SKM-1 (cell line): ENCODE data around the gene MRPS16.
A peak's percentile ranks its signal among the peaks of the same experiment; 100 is the strongest.

Experiments used
- DNase-seq: peaks from one replicate; lab custom pipeline; 2025; ENCODE audit not compliant: unreplicated experiment; lab: John Stamatoyannopoulos, UW

MRPS16 gene

DNA sequence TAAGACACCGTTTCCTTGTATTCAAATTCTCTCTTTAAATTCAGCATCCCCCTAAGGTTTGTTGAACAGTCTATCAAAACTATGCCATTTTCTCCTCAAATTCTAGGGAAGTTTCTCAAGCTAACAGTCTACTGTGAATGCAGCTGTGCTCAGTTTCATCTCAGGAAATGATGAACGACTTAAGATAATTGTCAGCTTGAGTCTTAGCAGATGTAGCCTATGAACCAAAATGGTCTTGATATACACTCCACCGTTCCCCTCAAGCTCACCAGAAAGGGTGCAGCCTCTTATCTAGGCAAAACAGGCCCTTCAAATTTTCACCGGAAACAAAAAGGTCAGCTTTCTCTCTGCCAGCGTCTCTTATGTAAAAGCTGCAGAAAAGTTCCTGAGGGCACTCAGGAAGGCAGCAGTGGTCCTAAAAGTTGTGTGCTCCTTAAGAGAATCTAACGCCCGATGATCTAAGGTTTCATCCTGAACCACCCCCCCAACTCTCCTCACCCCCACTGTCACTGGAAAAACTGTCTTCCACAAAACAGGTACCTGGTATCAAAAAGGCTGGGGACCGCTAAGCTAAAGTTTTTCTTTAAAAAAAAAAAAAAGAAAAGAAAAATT lies 7.5 kb downstream of the MRPS16 start:
- no peak for DNase-seq

DNA sequence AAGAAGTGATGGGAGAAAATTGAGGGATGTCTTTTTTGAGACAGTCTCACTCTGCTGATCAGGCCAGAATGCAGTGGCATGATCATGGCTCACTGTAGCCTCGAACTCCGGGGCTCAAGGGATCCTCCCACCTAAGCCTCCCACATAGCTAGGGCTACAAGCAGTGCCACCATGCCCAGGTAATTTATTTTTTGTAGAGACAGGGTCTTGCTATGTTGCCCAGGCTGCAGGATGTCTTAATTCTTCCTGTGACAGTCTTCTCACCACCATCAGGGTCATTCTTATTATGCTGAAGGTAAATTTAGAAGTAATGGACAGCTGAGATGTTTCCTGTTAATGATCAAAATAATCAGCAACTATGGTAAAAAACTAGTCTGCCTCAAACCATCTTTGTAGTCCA lies 12.5 kb downstream of the MRPS16 start:
- DNase-seq, result no peak

DNA sequence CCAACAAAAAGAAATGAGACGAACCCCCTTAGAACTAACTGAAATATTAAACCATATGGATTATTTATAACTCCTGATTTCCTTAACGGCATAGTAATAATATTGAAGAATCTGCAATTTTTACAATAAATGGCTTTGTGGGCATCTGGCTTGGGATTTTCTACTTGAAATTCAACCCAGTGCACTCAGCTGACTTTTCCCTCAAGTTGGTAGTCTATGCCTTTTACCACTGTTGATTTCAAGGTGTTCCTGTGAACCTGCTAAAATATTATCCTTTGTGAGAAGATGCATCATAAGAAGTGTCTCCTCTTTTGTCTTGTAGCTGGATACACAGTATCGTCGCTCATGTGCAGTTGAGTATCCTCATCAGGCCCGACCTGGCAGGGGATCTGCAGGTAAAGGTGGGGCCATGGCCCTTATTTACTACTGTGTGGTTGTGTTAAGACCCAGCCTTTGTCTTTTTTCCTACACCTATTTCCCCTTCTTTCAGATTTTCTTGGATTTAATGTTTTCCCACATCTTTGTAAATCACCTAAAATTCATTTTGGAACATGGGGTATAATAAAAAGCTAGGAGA lies 13.4 kb downstream of the MRPS16 start:
- no peak for DNase-seq

DNA sequence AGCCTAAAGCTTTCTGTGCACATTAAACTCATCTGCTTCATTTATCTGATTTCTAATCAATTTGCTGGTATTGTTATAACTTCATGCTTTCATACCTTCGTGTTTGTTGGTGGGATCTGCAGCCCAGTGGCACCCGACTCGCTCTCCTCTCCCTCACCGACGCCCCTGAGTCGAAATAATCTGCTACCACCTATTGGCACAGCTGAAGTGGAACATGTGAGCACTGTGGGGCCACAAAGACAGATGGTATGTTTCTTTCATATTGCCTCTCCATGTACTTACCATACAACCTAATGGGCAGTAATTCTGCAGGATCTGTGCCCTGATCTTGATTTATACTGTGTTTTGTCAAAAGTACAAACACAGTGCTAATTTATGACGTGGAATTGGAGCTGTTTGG lies 17.7 kb downstream of the MRPS16 start:
- no peak for DNase-seq

DNA sequence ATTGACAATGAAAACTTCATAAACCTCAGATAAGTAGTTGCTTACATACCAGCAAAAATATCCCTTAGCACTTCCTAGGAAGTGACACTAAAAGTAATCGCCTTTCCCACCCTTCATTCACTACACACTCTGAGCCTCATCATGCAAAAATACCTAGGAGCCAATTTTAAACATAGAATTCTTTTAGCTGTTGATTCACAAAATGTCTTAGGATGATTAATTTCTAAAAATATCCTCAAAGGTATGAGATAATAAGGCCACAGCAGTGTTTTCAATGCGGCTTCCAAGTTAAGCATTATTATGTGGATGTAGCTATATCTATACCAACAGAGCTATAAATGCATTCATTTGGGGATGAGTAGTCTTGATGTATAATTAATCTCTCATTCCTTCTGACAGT lies 18.6 kb downstream of the MRPS16 start:
- DNase-seq, result no peak

DNA sequence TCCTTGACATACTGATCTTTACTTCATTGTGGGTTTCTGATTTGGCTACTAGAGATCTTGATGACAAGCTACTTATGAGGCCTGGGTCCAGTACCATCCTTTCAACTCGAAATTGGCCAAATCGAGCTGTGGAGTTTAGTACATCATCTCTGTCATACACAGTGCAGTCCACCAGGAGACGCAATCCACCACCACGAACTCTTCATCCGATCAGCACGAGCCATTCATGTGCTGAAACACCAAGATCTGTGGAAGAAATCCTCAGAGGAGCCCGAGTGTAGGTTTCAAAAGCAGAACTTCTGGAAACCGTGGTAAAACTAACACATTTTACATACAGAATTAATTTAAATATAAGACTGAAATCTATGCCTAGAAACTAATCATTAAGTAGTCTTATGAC lies 19.6 kb downstream of the MRPS16 start:
- no peak for DNase-seq

DNA sequence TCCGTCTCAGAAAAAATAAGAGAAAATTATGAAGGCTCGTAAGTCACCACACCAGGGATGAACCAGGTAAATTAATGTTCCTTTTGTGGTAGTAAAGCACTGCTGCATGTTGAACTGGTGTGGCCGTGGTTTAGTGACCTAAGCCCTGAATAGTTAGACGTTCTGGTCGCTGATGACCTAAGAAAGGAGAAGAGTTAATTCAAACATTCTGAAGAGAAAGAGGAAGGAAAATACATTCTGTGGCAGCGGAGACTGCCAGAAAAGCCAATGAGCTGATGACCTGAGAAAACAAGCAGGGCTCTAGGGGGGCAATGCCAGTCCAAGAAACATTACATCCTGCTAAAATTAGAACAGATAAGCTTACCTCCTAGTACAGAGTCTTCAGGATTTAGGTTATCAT lies 22.9 kb downstream of the MRPS16 start:
- peak; percentile 22 for DNase-seq

DNA sequence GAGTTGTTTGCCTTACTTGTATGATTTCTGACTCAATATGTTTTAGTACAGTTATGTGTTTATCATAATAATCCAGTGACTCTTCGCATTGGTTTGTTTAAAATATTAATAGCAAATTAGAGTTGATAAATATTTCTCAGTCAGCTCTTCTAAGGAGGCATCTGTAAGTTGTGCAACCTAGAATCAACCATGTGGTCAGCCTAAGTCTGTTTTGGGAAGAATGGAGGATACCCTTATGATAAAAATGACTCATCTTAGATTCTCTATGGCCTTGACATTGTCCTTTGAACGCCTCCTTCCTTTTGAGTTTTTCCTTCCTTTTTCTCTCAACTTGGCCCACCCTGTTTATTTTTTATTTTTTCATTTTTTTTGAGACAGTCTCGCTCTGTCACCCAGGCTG lies 24.2 kb downstream of the MRPS16 start:
- no peak for DNase-seq

DNA sequence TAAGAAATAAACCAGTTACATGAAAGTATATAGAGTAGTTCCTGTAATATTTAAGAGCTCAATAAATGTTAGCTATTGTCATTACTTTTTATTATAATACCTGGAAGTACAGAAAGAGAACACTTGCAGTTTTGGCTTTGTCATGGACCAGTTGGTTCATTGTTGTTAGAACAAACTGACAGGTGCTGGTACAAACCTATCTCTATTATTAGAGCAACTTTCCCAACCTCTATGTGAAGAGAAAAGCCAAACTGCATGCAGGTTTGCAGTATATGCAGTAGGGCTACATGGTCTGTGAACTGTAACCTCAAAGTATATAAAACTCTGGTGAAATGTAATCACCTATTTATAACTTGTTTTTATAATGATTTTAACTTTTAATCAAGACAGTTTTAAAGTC lies 25.8 kb downstream of the MRPS16 start:
- no peak for DNase-seq

DNA sequence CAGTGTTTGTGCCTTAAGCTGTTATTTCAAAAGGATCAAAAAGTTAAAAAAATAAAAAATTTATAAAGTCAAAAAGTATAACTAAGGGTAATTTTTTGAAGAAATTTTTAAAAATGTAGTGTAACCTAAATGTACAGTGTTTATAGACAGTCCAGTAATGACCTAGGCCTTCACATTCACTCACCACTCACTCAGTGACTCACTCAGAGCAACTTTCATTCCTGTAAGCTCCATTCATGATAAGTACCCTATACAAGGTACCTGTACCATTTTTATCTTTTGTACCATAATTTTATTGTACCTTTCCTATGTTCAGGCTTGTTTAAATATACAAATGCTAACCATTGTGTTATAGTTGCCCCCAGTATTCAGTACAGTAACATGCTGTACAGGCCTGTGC lies 26.9 kb downstream of the MRPS16 start:
- no peak for DNase-seq

DNA sequence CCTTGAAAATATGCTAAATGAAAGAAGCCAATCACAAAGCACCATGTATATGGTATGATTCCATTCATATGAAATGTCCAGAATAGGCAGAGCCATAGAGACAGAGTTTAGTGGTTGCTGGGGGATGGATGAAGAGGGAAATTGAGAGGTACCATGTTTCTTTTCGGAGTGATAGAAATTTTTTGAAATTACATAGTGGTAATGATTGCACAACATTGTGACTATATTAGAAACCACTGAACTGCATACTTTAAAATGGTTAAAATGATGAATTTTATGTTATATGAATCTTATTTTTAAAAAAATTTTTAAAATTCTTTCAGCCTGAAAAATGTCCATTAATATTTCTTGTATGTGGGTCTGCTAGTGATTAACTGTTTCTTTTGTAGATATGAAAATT lies 31.5 kb downstream of the MRPS16 start:
- no peak for DNase-seq

DNA sequence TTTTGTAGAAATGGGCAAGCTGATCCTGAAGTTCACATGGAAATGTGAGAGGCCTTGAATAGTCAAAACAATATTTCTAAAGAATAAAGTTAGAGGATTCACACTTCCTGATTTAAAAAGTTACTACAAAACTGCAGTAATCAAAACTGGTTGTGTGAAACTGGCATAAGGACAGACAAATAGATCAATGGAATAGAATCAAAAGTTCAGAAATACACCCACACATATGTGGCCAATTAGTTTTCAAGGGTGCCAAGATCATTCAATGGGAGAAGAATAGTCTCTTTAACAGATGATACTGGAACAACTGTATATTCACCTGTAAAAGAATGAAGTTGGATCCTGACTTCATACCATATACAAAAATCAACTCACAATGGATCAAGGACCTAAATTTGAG lies 33.1 kb downstream of the MRPS16 start:
- no peak for DNase-seq

DNA sequence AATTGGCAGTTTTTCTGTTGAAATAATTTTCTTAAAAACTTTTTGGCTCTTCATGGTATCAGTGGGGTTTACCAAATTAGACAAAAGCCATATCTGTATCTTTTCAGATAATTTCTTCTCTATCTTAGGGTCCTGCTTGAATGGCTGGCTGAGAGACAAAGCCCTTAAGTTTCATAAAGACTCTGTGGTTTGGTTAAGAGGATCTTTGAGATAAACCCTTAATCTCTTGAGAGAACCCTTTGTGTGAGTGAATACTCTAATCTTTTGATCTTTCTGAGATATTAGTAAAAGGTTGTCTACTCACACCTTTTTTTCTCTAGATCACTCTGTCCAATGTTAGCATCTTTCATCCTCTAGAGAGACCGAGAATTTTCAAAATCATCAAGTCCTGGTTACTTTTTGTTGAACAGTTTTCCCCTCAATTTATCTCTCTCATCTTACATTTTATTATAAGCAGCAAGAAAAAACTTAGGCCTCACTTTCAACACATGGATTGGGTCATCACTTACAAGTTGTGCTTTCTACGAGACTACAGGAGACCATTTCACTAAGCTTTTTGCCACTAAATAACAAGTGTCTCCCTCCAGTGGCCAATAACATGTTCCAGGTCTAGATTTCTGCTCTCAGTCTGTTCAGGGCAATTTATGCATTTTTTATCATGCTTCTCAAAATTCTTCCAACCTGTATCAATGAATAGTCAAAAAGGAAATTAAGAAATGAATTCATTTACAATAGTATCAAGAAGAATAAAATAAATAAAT lies 33.8 kb downstream of the MRPS16 start:
- DNase-seq, result peak; percentile 21

DNA sequence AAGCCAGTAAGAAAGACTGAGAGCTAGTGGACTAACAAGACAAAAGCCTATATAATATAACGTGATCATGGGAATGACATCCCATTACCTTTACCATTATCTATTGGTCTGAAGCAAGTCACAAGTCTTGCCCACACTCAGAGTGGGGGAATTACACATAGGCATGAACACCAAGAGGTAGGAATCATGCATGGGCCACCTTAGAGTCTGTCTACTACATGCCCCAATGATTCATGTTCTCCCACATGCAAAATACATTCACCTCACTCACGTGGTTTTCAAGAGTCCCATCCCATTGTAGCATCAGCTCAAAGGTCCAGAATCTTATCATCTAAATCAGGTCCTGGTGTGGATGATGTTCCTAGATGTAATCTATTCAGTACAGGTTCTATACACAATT lies 34.8 kb downstream of the MRPS16 start:
- DNase-seq, result no peak

DNA sequence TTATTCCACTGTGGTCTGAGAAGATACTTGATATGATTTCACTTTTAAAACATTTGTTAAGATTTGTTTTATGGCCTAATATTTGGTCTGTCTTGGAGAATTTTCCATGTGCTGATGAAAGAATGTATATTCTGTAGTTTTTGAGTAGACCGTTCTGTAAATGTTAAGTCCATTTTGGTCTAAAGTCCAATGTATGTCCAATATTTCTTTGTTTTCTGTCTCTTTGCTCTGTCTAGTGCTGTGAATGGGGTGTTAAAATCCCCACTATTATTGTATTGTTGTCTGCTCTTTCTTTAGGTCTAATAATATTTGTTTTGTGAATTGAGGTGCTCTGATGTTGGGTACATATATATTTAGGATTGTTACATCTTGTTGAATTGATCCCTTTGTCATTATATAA lies 36.7 kb downstream of the MRPS16 start:
- DNase-seq, result no peak

DNA sequence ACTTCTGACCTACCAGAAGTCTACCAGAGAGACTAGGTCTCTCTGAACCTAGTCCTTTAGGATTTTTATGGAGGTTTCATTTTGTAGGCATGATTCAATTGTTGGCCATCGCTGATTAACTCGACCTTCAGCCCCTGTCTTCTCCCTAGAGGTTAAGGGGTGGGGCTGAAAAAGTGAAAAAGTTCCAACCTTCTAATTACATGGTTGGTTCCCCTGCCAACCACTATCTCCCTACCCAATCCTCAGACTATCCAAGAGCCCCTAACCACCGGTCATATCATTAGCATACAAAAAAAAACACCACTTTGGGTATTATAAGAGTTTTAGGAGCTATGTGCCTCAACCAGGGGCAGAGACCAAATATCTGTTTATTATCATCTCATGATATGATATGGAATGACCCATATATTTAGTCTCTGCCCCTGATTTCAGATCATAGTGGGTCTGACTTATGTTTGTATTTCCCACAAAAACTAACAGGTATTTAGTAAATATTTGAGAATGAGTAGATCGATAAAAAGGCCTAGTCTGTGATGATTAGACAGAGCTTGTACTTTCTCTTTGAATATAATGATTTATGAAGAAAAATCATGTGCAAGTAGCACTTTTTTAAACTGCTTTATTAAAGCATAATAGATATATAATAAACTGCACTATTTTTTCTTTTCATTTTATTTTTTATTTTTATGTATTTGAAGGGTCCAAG lies 41.2 kb downstream of the MRPS16 start:
- no peak for DNase-seq

DNA sequence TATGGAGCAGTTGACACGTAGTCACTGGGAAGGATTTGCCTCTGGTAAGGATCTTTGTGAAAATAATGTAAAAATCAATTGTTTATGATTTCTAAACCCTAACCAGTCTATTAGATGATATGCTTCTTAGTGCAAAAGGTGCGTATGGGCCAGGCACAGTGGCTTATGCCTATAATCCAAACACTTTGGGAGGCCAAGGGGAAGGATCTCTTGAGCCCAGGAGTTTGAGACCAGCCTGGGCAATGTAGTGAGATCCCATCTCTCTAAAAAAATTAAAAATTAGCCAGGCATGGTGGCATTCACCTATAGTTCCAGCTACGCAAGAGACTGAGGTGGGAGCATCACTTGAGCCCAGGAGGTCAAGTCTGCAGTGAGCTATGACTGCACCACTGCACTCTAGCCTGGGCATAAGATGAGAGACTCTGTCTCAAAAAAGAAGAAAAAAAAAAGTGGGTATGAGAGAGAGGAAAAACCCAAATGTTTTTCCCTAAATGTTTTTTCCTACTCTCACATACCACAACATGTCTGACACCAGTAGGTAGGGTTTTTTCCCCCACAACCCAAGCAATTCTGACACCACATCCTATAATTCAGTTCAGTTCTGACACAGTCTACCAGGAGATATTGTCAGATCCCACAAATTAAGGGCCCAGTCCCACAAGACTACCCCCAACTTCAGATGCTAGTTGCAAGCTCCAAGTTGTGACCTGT lies 41.9 kb downstream of the MRPS16 start:
- DNase-seq, result no peak

DNA sequence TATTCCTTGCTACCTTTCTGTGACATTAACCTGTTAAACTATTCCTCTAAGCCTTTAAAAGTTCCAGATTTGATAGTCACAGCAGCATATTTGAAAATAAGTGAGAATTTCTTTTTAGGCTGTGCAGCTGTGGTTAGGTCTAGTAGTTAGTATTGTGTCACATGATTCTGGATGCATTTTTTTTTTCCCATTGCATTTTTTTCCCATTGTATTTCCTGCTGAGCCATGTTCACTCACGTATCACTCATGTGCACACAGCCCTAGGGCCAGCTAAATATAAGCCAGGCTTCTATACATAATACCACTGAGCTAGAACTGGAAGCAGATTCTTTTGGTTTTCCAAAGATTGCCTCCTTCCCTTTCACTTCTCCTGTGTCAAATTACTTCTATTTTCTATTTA lies 42.7 kb downstream of the MRPS16 start:
- DNase-seq, result no peak

DNA sequence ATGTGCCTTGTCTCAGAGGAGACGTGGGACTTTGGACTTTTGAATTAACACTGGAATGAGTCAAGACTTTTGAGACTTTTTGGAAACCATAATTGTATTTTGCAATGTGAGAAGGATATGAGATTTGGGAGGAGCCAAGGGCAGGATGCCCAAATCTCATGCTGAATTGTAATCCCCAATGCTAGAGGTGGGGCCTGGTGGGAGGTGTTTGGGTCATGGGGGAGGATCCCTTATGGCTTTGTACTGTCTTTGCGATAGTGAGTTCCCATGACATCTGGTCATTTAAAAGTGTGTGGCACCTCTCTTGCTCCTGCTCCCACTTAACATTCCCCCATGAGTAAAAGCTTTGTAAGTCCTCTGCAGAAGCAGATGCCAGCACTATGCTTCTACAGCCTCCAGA lies 44.6 kb downstream of the MRPS16 start:
- DNase-seq, result no peak

DNA sequence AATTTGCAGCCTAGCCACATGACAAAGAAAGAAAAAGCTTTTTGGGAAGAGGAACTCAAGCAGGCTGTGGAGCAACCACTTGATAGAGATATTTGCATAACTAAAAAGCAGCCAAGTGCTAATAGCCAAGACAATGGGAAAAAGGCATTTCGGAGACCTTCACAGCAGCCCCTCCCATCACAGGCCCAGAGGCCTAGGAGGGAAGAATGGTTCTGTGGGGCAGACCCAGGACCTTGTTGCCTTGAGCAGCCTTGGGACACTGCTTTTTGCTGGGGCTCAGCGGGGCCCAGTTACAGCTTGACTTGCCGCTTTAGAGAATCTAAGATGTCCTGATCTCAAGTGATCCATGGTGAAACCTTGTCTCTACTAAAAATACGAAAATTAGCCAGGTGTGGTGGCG lies 46.1 kb downstream of the MRPS16 start:
- no peak for DNase-seq

DNA sequence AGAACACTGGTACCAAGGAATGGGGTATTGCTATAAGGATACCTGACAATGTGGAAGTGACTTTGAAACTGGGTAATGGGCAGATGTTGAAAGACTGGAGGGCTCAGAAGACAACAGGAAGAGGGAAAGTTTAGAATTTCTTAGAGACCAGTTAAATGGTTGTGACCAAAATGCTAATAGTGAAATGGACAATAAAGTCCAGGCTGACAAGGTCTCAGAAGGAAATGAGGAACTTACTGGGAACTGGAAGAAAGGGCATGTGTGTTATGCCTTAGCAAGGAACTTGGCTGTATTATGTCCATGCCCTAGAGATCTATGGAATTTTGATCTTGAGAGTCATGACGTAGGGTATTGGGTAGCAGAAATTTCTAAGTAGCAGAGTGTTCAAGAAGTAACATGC lies 46.6 kb downstream of the MRPS16 start:
- DNase-seq, result no peak
